Natural killer cell (primary cell): Measurements from ENCODE around the gene TFIP11. TPM values are rescaled to one million over a fixed set of nuclear protein-coding genes. Genes with fewer than 3 reads are reported as not detected.

Experiments
- ATAC-seq, 3 donors: fragments of 150-1000 bp in 2 of 3; fragments of 200-7000 bp in 1 of 3; cut with Tn5 transposase; 1 replicate in 1 of 3; 2 replicates in 2 of 3; pipeline ENCODE4 v1.10.0; 2021; ENCODE audit warnings: mild to moderate bottlenecking in 2 of 3, moderate library complexity in 2 of 3
- DNase-seq, 2 donors: peaks; one replicate each; pipeline versions ENCODE4 v3.0.0 to v3.0.0-alpha.2; 2013 to 2021; ENCODE audit warnings: mixed read lengths in 1 of 2
- H3K27ac ChIP-seq: one replicate; pipeline ENCODE4 v1.5.1; 2013; ENCODE audit warnings: mild to moderate bottlenecking, low read length
- H3K27me3 ChIP-seq: one replicate; pipeline ENCODE4 v1.6.1; 2013; ENCODE audit warnings: low read length; ENCODE audit not compliant: control insufficient read depth, insufficient read depth
- H3K36me3 ChIP-seq: one replicate; pipeline ENCODE4 v1.6.1; 2013; ENCODE audit warnings: low read length; ENCODE audit not compliant: control insufficient read depth, insufficient read depth
- H3K4me1 ChIP-seq: one replicate; pipeline ENCODE4 v1.6.1; 2013; ENCODE audit warnings: low read length; ENCODE audit not compliant: control insufficient read depth, insufficient read depth
- H3K4me3 ChIP-seq: one replicate; pipeline ENCODE4 v1.5.1; 2013; ENCODE audit warnings: low read length
- H3K9me3 ChIP-seq: one replicate; pipeline ENCODE4 v1.6.1; 2013; ENCODE audit warnings: low read length; ENCODE audit not compliant: control insufficient read depth, insufficient read depth
- H3K27ac Mint-ChIP-seq, 2 donors: one replicate each; pipeline ENCODE4 v1.8.0; 2022; ENCODE audit warnings: mild to moderate bottlenecking in 2 of 2, mixed read lengths in 2 of 2, moderate library complexity in 1 of 2
- H3K27me3 Mint-ChIP-seq, 2 donors: one replicate each; pipeline ENCODE4 v1.8.0; 2022; ENCODE audit warnings: low read depth in 2 of 2, mixed read lengths in 2 of 2
- H3K36me3 Mint-ChIP-seq: one replicate; pipeline ENCODE4 v1.8.0; 2022; ENCODE audit warnings: mixed read lengths
- H3K4me1 Mint-ChIP-seq, 2 donors: one replicate each; pipeline ENCODE4 v1.8.0; 2022; ENCODE audit warnings: mixed read lengths in 2 of 2
- H3K4me3 Mint-ChIP-seq: one replicate; pipeline ENCODE4 v1.8.0; 2022; ENCODE audit warnings: mild to moderate bottlenecking, moderate library complexity, mixed read lengths
- H3K9me3 Mint-ChIP-seq, 2 donors: one replicate each; pipeline ENCODE4 v1.8.0; 2022; ENCODE audit warnings: mixed read lengths in 2 of 2
- CTCF ChIP-seq: fragments of 200-600 bp; IDR thresholded peaks from one replicate; pipeline ENCODE4 v1.8.0; 2022; ENCODE audit warnings: antibody characterized with exemption
- WGBS: methylation state at CpG from one replicate; pipeline ENCODE4 v1.1.7; 2013; ENCODE audit warnings: missing lambda C conversion rate; ENCODE audit not compliant: insufficient coverage; 5-methylcytosine and 5-hydroxymethylcytosine counted together
- intact Hi-C: fragments of 100-400 bp; cut with micrococcal nuclease; formaldehyde crosslinking; loops from one replicate; pipeline ENCODE4 v1.14.2; 2022
- total RNA-seq, 4 donors: library from RNA; stranded (reverse); fragments of 120-200 nt in 1 of 4; gene quantifications; one replicate each; pipeline versions ENCODE4 v1.2.3 to v1.2.4, GENCODE V29; 2013 to 2022

TFIP11 gene
- total RNA-seq, 3 donors from 2014 or later (not counting 1 experiment from before 2014, with no cell fraction given) = 108 to 131 (median 124) TPM

- DNase-seq = no peak
- intact Hi-C loops = no loop called here
- Histone ChIP-seq H3K27ac (no peak overlapping the region), H3K4me3 (no peak overlapping the region), H3K27me3 (no peaks in the 10 kb centered on the region), H3K9me3 (no peaks in the 10 kb centered on the region), H3K4me1 (no peaks in the 10 kb centered on the region), H3K36me3 (peaks cover 5% of the 10 kb centered on the region)
- Mint-ChIP-seq H3K27ac (no peak overlapping the region), H3K9me3 (no peaks in the 10 kb centered on the region), H3K4me3 (no peak overlapping the region), H3K27me3 (no peaks in the 10 kb centered on the region), H3K36me3 (no peaks in the 10 kb centered on the region), H3K4me1 (no peaks in the 10 kb centered on the region)
- no peak for ATAC-seq
- no peak for TF ChIP-seq CTCF
- 94% methylated on average over 15 of the region's 15 CpGs for whole genome bisulfite sequencing
Observed at GRCh38 chr22:26445577-26446275, 66.5 kb downstream of the TFIP11 start.

- H3K9me3 ChIP-seq = no peaks in the 10 kb centered on the region
- intact Hi-C loops = no loop called here
- H3K4me3 Mint-ChIP-seq = no peak overlapping the region
- H3K36me3 Mint-ChIP-seq = no peaks in the 10 kb centered on the region
- H3K27me3 Mint-ChIP-seq = no peaks in the 10 kb centered on the region
- no peak for DNase-seq
- no peak overlapping the region for H3K4me3 ChIP-seq
- TF ChIP-seq CTCF = no peak
- no peaks in the 10 kb centered on the region for H3K27me3 ChIP-seq
- no peaks in the 10 kb centered on the region for H3K4me1 Mint-ChIP-seq
- WGBS = 98% methylated on average over 8 of the region's 8 CpGs
- H3K27ac Mint-ChIP-seq = no peak overlapping the region
- no peaks in the 10 kb centered on the region for H3K36me3 ChIP-seq
- H3K27ac ChIP-seq = no peak overlapping the region
- H3K9me3 Mint-ChIP-seq = no peaks in the 10 kb centered on the region
- no peaks in the 10 kb centered on the region for H3K4me1 ChIP-seq
- no peak for ATAC-seq
Observed at GRCh38 chr22:26444777-26445176, 67.5 kb downstream of the TFIP11 start.

- Histone ChIP-seq H3K27ac (no peak overlapping the region), H3K36me3 (no peaks in the 10 kb centered on the region), H3K9me3 (no peaks in the 10 kb centered on the region), H3K27me3 (no peaks in the 10 kb centered on the region), H3K4me1 (no peaks in the 10 kb centered on the region), H3K4me3 (no peak overlapping the region)
- DNase-seq (no peak), ATAC-seq (no peak)
- Mint-ChIP-seq H3K9me3 (no peaks in the 10 kb centered on the region), H3K27me3 (no peaks in the 10 kb centered on the region), H3K4me3 (no peak overlapping the region), H3K36me3 (no peaks in the 10 kb centered on the region), H3K27ac (no peak overlapping the region), H3K4me1 (no peaks in the 10 kb centered on the region)
- no peak for TF ChIP-seq CTCF
- WGBS = 96% methylated on average over 16 of the region's 16 CpGs
- intact Hi-C loops = no loop called here
Observed at GRCh38 chr22:26443901-26444690, 68.2 kb downstream of the TFIP11 start.
